BLaER1 (cell line): Measurements from ENCODE around the gene HDAC3.

ENCODE experiments used
- H3K27ac ChIP-seq: shearing (Covaris generic); formaldehyde crosslinking; 2 replicates; pipeline ENCODE4 v1.8.1; 2022
- H3K27me3 ChIP-seq: shearing (Covaris generic); formaldehyde crosslinking; 2 replicates; pipeline ENCODE4 v1.8.1; 2022
- H3K36me3 ChIP-seq: shearing (Covaris generic); formaldehyde crosslinking; 2 replicates; pipeline ENCODE4 v1.8.1; 2022
- H3K4me1 ChIP-seq: shearing (Covaris generic); formaldehyde crosslinking; 2 replicates; pipeline ENCODE4 v1.8.1; 2022
- H3K4me2 ChIP-seq: shearing (Covaris generic); formaldehyde crosslinking; 2 replicates; pipeline ENCODE4 v1.8.1; 2022
- H3K4me3 ChIP-seq: shearing (Covaris generic); formaldehyde crosslinking; 2 replicates; pipeline ENCODE4 v1.8.1; 2022
- H3K9ac ChIP-seq: shearing (Covaris generic); formaldehyde crosslinking; 2 replicates; pipeline ENCODE4 v1.8.1; 2022
- H3K9me3 ChIP-seq: shearing (Covaris generic); formaldehyde crosslinking; 2 replicates; pipeline ENCODE4 v1.8.1; 2022
- H4K20me1 ChIP-seq: shearing (Covaris generic); formaldehyde crosslinking; 2 replicates; pipeline ENCODE4 v1.8.1; 2022
- Cebpa-rat ChIP-seq: shearing (Covaris generic); IDR thresholded peaks from 2 replicates; pipeline ENCODE4 v1.8.1; 2022

HDAC3 gene

GRCh38 chr5:141608557-141608956 lies 28.1 kb downstream of the HDAC3 start:
- Histone ChIP-seq H3K9ac (peak overlapping the region; percentile 47), H4K20me1 (no peaks in the 10 kb centered on the region), H3K27ac (peak overlapping the region; percentile 90), H3K27me3 (no peaks in the 10 kb centered on the region), H3K9me3 (peaks cover 7% of the 10 kb centered on the region; the same call in 1 of the 2 replicates), H3K4me1 (peaks cover 97% of the 10 kb centered on the region), H3K36me3 (peaks cover 23% of the 10 kb centered on the region), H3K4me2 (peak overlapping the region; percentile 86), H3K4me3 (no peak overlapping the region)
- TF ChIP-seq Cebpa-rat: no peak

GRCh38 chr5:141608046-141608445 lies 28.6 kb downstream of the HDAC3 start:
- peaks cover 7% of the 10 kb centered on the region; the same call in 1 of the 2 replicates for H3K9me3 ChIP-seq
- H3K9ac ChIP-seq: peak overlapping the region; percentile 47
- no peaks in the 10 kb centered on the region for H3K27me3 ChIP-seq
- H3K27ac ChIP-seq: peak overlapping the region; percentile 90
- H3K36me3 ChIP-seq: peaks cover 23% of the 10 kb centered on the region
- no peak overlapping the region for H3K4me3 ChIP-seq
- H3K4me1 ChIP-seq: peaks cover 97% of the 10 kb centered on the region
- no peak for TF ChIP-seq Cebpa-rat
- H4K20me1 ChIP-seq: no peaks in the 10 kb centered on the region
- peak overlapping the region; percentile 86 for H3K4me2 ChIP-seq

GRCh38 chr5:141605523-141606277 lies 30.9 kb downstream of the HDAC3 start:
- peaks cover 28% of the 10 kb centered on the region for H3K36me3 ChIP-seq
- peaks cover 7% of the 10 kb centered on the region; the same call in 1 of the 2 replicates for H3K9me3 ChIP-seq
- TF ChIP-seq Cebpa-rat: no peak
- H3K4me1 ChIP-seq: peaks cover 97% of the 10 kb centered on the region
- peak overlapping the region; percentile 86 for H3K4me2 ChIP-seq
- H3K9ac ChIP-seq: peak overlapping the region; percentile 72
- peak overlapping the region; percentile 50 for H3K4me3 ChIP-seq
- H3K27me3 ChIP-seq: no peaks in the 10 kb centered on the region
- peak overlapping the region; percentile 90 for H3K27ac ChIP-seq
- no peaks in the 10 kb centered on the region for H4K20me1 ChIP-seq

DNA sequence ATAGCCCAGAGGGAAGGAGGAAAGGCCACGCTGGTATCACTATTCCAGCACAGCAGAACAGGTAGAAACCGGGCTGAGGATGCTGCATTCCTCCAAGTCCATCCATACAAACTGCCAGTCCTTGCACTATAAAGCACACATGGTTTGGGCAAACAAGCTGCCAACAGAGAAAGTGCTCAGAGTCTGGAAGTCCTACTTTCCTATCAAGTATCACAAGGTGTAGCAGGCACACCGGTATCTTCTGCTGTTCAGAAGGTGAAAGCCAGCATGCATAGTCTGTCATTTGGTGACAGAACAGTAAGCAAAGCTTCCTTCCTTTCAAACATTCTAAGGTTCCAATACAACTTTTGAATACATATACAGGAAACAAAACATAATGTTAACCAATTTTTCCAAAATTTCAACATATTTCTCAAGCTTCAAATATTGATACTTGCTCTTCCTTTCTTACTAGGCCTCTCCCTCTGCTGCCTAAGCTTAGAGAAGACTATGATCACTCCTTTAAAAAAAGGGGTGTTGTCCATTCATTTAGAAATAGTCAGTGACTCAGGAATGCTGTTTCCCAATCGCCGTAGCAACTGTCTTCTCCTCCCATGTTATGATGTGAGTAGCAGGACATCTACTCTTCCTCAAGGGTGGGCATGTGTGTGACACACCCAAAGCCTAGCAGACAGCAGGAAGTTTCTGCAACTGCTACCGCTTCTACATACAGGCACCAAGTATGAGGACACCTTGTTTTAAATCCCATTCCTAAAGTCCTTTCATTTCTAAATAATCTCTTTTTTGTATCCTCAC lies 32.5 kb downstream of the HDAC3 start:
- H4K20me1 ChIP-seq: 0 out of 2 replicates have a peak, but pooled peaks cover 8% of the 10 kb centered on the region
- peak overlapping the region; percentile 43; the same call in 1 of the 2 replicates for H3K9ac ChIP-seq
- peaks cover 18% of the 10 kb centered on the region; the same call in 1 of the 2 replicates for H3K36me3 ChIP-seq
- H3K4me2 ChIP-seq: peak overlapping the region; percentile 73
- peak overlapping the region; percentile 90 for H3K27ac ChIP-seq
- H3K4me3 ChIP-seq: 0 out of 2 replicates have a peak overlapping the region, but pooled peaks have one; percentile 11
- H3K27me3 ChIP-seq: no peaks in the 10 kb centered on the region
- H3K4me1 ChIP-seq: peaks cover 97% of the 10 kb centered on the region
- no peak for TF ChIP-seq Cebpa-rat
- H3K9me3 ChIP-seq: no peaks in the 10 kb centered on the region

GRCh38 chr5:141602606-141603005 lies 34.0 kb downstream of the HDAC3 start:
- peak overlapping the region; percentile 90 for H3K27ac ChIP-seq

GRCh38 chr5:141598391-141599345 lies 38.0 kb downstream of the HDAC3 start:
- Histone ChIP-seq H3K36me3 (peaks cover 52% of the 10 kb centered on the region), H3K27me3 (no peaks in the 10 kb centered on the region), H3K27ac (peak overlapping the region; percentile 58), H3K4me3 (no peak overlapping the region), H4K20me1 (peaks cover 38% of the 10 kb centered on the region), H3K4me2 (peak overlapping the region; percentile 52), H3K9me3 (peaks cover 18% of the 10 kb centered on the region; the same call in 1 of the 2 replicates), H3K4me1 (peaks cover 76% of the 10 kb centered on the region), H3K9ac (no peak overlapping the region)
- no peak for TF ChIP-seq Cebpa-rat

More at GRCh38 chr5:141602606-141603005, 34.0 kb downstream of the HDAC3 start:
- Histone ChIP-seq H3K9me3 (peaks cover 3% of the 10 kb centered on the region; the same call in 1 of the 2 replicates), H3K4me1 (peaks cover 97% of the 10 kb centered on the region), H4K20me1 (peaks cover 15% of the 10 kb centered on the region; the same call in 1 of the 2 replicates), H3K27me3 (no peaks in the 10 kb centered on the region), H3K36me3 (peaks cover 22% of the 10 kb centered on the region), H3K9ac (no peak overlapping the region), H3K4me3 (no peak overlapping the region), H3K4me2 (peak overlapping the region; percentile 73)
- TF ChIP-seq Cebpa-rat: no peak

GRCh38 chr5:141597814-141598213 lies 38.8 kb downstream of the HDAC3 start:
- H3K27ac ChIP-seq: peak overlapping the region; percentile 24; the same call in 1 of the 2 replicates
- no peak overlapping the region for H3K9ac ChIP-seq
- peaks cover 76% of the 10 kb centered on the region for H3K4me1 ChIP-seq
- H3K36me3 ChIP-seq: peaks cover 51% of the 10 kb centered on the region
- H3K9me3 ChIP-seq: peaks cover 18% of the 10 kb centered on the region; the same call in 1 of the 2 replicates
- no peak overlapping the region for H3K4me3 ChIP-seq
- H3K27me3 ChIP-seq: no peaks in the 10 kb centered on the region
- peak overlapping the region; percentile 39; the same call in 1 of the 2 replicates for H3K4me2 ChIP-seq
- no peak for TF ChIP-seq Cebpa-rat
- H4K20me1 ChIP-seq: peaks cover 46% of the 10 kb centered on the region

GRCh38 chr5:141597394-141597793 lies 39.3 kb downstream of the HDAC3 start:
- peaks cover 18% of the 10 kb centered on the region; the same call in 1 of the 2 replicates for H3K9me3 ChIP-seq
- H3K27me3 ChIP-seq: no peaks in the 10 kb centered on the region
- peaks cover 47% of the 10 kb centered on the region for H3K36me3 ChIP-seq
- TF ChIP-seq Cebpa-rat: no peak
- H3K4me2 ChIP-seq: peak overlapping the region; percentile 39; the same call in 1 of the 2 replicates
- no peak overlapping the region for H3K9ac ChIP-seq
- peaks cover 51% of the 10 kb centered on the region for H4K20me1 ChIP-seq
- H3K4me1 ChIP-seq: peaks cover 76% of the 10 kb centered on the region
- H3K4me3 ChIP-seq: no peak overlapping the region
- H3K27ac ChIP-seq: 0 out of 2 replicates have a peak overlapping the region, but pooled peaks have one; percentile 24
